Hematopoietic multipotent progenitor cell treated with erythropoietin and hydrocortisone succinate and interleukin-3 and kit ligand, for 4 days (in vitro differentiated cells): ENCODE data around the gene SLC24A5.

Experiments used
- DNase-seq: peaks from one replicate; pipeline ENCODE4 v3.0.0-alpha.2; 2015

Gene SLC24A5

GRCh38 chr15:48119277-48119676 is 1.5 kb upstream of the SLC24A5 start:
- DNase-seq, result peak; percentile 1

- no peak for DNase-seq
These were observed 1.1 kb downstream of the SLC24A5 start for GRCh38 chr15:48121849-48122248.

GRCh38 chr15:48126667-48127355 is 6.0 kb downstream of the SLC24A5 start:
- no peak for DNase-seq

DNA sequence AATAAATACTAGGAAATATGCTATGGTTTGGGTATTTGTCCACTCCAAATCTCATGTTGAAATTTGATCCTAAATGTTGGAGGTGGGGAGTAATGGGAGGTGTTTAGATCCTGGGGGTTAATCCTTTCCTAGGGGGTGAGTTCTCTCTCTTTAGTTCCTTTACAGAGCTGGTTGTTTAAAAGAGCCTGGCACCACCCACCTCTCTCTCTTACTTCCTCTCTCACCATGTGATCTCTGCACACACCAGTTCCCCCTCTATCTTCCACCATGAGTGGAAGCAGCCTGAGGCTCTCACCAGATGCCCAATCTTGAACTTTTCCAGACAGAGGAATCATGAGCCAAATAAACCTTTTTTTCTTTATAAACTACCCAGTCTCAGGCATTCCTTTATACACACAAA is 10.5 kb downstream of the SLC24A5 start:
- DNase-seq, result peak; percentile 33

- no peak for DNase-seq
These were observed 12.1 kb downstream of the SLC24A5 start for GRCh38 chr15:48132874-48133273.

DNA sequence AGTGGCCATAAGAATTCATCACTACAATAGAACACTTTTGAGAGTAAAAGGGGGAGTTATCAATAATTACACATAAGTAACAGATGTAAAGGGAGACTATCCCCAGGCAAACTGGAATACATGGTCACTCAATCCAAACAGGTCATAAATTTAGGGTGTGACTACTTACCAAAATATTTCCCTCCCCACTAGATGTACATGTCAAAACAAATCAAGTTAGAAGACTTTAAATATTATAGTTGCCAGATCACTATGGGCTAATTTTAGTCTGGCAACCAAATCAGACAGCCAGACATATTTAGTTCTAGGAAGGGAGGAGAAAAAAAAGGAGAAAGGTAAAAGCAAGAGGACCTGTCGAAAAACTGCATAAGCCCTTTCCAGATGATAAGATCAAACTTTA is 23.1 kb downstream of the SLC24A5 start:
- DNase-seq, result no peak

DNA sequence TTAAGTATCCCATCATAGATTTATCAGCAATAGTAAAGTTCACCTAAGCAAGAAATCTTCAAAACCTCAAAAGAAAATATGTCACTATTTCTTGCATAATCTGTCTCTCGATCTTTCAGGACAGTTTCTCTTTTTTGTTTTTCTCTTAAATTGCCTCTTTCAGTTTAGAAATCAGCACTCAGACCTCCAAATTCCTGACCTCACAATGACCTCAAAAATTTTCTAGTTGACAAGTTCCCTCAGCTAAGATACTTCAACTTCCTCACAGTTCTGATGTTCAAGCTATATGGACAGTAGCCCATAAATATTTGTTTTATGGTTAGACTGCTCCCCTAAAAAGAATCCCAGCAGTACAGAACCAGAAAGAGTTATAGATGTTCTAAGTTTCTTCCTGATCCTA is 24.1 kb downstream of the SLC24A5 start:
- DNase-seq, result no peak

DNA sequence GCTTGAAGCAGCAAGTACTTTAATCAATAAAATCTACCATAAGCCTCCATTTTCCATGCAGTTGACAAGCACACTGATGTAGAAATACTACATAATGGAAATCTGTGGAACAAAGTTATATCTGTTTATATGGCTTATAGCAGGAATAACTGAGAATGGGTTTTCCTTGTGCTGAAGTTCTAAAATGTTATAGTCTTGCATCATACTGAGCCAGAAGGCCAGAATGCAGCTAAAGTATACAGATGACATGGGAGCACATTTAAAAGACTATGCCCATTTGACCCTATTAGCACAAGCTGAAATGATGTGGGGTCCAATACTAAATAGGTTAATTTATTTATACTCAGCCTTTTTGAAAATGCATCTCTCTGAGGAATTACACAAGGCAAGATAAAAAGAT is 25.1 kb downstream of the SLC24A5 start:
- no peak for DNase-seq

GRCh38 chr15:48147358-48147757 is 26.6 kb downstream of the SLC24A5 start:
- no peak for DNase-seq

- no peak for DNase-seq
These were observed 29.1 kb downstream of the SLC24A5 start for GRCh38 chr15:48149858-48150257.

GRCh38 chr15:48153526-48153925 is 32.7 kb downstream of the SLC24A5 start:
- DNase-seq, result no peak

DNA sequence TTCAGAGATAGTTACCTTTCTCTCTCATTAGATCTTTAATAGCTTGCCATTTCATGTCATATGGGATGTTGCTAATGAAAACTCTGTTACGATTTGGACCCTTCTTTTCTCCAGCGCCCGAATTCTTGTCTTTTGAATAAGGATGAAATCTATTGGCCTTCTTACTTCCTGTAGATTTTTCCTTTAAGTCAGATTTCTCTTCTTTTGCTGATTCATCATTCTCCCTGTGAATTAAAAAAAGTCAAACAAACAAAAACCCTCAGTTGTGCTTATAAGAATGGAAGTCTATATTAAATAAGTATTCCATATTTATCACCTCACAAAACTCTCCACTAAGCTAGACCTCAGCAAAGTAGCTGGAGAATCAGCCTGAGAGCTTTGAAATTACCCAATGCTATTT is 47.8 kb downstream of the SLC24A5 start:
- no peak for DNase-seq

DNA sequence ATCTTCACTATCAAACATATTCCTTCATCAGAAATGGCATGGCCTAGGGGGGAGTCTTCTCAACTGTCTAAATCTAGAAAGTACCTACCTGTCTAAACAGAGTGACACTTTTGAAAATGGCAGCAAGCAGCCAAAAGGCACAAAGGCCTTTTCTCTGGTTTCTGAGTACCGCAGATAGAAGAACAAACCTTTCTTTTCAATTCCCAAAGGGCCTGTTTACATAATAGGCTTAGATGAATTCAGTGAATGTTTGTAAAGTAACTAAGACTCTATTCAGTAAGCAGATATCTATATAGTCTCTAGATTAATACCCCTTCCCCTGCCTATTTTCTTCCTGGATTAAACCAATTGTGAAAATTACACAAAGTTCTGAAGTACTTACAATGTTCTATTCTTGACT is 50.2 kb downstream of the SLC24A5 start:
- DNase-seq, result no peak

DNA sequence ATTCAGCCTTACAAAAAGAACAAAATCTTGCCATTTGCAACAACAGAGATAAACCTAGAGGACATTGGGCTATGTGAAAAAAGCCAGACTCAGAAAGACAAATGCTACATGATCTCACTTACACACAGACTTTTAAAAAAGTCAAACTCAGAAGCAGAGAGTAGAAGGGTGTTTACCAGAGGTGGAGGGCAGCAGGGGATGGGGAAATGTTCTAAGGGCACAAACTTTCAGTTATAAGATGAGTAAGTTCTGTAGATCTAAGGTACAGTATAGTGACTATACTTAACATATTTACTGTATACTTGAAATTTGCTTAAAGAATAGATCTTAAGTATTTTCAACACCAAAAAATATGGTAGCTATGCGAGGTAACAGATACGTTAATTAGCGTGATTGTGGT is 54.3 kb downstream of the SLC24A5 start:
- DNase-seq, result no peak

DNA sequence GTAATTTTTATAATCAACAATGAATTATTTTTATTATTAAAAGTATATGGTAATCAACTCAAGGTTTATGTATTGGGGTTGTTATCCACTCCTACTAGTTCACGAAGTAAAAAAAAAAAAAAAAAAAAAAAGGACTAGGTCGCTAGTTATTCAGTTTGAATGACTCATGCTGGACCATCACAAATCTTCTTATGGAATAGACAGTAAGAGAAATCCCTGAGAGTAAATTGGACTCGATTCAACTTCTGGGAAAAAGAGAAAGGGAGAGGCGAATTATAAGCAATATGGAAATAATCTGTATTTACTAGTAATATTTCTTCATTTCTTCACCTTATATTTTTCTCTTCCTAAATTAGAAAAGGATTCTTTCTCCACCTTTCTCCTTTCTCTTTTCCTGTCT is 55.3 kb downstream of the SLC24A5 start:
- DNase-seq, result no peak

GRCh38 chr15:48176957-48177356 is 56.2 kb downstream of the SLC24A5 start:
- no peak for DNase-seq

- DNase-seq, result peak; percentile 71
These were observed 56.6 kb downstream of the SLC24A5 start for GRCh38 chr15:48177383-48177765.

DNA sequence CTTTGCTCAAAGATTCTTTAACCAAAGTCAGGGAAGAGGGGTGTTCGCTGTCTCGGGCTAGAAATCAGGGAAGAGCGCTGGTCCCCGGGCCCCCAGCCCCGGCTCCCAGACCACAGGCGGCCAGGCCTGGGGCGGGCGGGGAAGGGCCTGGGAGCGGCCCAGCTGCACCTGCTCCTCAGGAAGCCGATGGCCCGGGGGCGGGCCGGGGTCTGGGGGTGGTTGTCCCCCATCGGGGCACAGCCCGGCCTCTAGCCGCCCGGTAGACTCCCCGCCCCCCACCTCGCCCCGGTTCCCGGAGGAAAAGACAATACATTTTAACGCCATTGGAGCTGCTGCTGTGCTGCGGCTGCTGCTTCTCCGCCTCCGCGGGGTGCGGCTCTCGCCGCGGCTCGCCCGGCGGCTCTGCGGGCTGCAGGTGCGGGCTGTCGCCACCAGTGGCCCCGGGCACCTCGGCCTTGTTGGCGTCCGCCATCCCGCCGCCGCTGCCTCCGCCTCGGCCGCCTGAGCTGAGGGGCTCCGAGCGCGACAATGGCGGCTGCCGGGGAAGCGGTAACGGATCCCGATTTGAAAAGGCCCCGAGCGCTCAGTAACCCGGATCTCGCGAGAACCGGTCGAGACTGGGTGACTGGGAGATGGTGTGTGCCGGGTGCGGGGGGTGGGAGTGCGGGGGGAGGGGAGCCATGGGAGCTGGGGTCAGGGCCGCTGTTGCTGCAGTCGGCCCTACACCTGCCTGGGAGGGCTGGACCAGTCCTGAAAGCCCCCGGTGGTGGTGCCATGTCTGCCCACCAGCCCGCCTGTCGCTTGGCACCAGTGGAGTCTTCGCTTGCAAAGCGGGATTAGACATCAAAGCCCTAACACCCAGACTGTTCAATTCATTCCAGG is 57.2 kb downstream of the SLC24A5 start, which contains the start of gene MYEF2:
Gene MYEF2, minus strand, starts transcription at position 530 of the 882 bp plus-strand sequence. Its CDS starts 58 bp downstream, at position 472.
- DNase-seq, result peak; percentile 88

DNA sequence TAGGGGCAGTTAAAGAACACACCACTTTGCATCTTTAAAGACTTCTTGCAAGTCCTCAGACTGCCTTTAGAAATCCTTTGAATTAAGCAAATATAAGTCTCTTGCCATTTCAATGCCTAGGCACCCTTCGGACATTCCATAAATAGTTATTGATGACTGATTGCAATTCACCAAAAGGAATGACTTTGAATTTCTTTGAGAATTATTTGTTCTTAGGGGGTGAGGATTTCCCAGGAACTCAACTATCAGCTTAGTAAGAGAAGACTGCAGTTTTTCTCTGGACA is 57.8 kb downstream of the SLC24A5 start:
- DNase-seq, result no peak

- no peak for DNase-seq
These were observed 62.0 kb downstream of the SLC24A5 start for GRCh38 chr15:48182749-48183148.

- no peak for DNase-seq
These were observed 64.7 kb downstream of the SLC24A5 start for GRCh38 chr15:48185529-48185928.

GRCh38 chr15:48186271-48186670 is 65.5 kb downstream of the SLC24A5 start:
- DNase-seq, result no peak

DNA sequence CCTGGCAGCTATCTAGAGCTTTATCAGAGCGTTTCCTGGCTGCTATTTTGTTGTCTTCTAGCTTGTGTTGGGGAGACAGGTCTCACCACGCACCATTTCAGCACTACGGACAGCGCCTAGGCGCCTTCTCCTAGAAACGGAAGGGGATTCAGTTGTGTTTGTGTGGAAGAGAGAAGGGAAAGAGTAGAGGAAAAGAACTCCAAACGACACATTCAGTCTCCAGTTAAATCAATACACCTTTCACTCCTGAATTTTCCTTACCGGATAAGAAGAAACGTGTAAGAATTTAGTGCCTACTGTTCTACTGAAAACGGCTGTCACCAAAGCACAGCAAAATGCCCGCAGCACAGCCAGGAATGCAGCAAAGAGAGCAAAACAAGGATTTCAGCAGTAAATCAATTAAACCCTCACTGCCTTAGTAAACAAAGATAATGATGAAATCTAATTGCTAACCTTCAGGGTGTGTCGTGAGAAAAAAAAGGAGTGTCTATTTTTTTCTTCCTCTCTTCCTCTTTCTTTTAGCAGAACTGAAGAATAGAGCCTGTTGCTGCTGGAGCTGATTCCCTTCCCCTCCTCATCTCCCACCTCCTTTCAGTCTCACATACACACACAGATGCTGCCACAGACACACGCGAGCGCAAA is 70.3 kb downstream of the SLC24A5 start:
- peak; percentile 78 for DNase-seq
